ENCODE data around the gene ALDOA.

Gene ALDOA

DNA sequence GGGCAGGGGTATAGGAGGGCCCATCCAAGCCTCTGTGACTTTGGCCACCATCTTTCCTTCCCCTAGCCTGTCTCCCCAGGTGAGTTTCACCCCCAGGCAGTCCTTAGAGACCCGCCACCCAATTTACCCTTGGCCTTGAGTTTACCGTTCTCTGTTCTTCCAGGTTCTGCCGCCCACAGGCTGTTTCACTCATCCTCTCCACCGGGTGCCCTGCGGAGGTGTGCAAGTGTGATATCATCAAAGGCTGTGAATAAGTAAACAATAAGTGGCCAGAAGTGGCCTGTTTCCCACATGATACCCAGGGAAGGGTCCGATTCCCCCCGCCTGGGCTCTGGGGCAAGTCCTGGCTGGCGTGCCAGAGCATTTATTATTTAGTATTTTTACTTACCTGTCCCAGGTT lies 19.4 kb upstream of the ALDOA start:
- no peak for DNase-seq

DNA sequence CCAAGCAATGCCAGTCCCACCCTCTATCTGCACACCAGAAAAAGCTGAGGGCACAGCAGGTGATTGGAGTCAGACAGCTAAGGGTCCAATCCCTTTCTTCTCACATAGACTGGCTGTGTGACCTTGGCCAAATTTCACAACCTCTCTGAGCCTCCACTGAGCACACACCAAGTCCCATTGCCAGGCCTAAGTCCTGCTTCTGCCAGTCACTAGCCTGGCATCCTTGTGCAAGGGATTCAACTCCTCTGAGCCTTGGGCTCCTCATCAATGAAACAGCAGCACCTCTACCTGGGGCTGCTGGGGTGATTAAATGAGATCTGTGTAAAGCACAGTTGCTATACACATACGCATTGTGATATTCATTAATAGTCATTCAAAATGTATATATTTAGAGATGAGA lies 19.0 kb upstream of the ALDOA start:
- no peak for DNase-seq

DNA sequence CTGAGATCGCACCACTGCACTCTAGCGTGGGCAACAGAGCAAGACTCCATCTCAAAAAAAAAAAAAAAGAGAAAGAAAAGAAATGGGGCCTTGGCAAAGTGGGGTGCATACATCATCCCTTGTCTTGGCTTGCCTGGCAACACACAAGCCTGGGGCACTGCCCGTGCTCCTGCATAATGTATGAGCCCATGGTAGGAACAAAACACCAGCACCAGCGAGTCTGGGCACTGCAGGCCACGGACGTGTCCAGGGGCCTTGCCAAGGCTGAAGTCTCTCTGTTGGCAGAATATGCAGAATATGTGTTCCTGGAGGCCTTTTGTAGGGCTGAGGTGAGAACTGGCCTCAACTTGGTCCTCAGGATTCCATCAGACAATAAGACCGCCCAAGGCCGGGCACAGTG lies 15.7 kb upstream of the ALDOA start:
- DNase-seq = no peak

DNA sequence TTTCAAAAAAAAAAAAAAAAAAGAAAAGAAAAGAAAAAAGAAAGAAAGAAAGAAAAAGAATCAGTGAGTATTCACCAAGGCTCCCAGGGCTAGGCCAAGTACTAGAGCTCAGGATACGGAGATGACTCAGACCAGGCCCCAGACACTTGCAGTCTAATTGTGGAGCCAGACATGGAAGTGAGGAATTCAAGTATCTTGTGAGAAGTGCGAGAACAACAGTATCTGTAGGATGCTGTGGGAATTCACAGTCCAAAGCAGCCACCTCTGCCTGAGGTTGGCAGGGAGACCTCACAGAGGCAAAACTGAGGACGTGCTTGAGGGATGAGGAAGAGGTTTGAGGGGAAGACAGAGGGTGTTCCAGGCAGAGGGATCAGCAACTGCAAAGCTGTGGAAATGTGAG lies 14.0 kb upstream of the ALDOA start:
- no peak for DNase-seq

DNA sequence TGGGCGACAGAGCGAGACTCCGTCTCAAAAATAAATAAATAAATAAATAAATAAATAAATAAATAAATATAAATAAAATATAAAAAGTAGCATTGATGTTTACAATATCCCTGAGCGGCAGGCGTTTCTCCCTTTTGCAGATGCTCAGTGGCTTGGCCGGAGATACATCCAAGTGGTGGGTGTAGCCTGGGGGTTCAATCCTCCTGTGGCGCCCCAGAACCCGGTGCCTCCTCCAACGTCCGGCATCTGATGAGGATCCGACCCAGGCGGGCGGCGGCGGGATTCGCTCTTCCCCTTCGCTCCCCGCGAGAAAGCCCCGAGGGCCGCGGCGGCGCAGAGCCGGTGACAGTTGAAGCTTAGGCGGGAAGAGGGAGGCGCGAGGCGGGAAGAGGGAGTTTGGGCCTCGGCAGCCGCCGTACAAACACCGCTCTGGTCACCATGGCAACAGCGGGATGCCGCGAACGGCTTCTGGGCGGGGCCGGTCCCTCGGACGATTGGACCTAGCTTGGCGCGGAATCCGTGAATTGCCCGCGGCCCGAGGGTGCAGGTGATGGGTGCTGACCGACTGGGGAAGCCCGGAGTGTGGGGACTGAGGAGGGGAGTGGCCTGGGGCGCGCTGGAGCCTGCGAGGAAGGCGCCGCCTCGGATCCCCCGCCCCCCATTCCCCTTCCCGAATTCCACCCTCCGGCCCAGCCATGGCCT lies 12.7 kb upstream of the ALDOA start:
- peak; percentile 80 for DNase-seq

DNA sequence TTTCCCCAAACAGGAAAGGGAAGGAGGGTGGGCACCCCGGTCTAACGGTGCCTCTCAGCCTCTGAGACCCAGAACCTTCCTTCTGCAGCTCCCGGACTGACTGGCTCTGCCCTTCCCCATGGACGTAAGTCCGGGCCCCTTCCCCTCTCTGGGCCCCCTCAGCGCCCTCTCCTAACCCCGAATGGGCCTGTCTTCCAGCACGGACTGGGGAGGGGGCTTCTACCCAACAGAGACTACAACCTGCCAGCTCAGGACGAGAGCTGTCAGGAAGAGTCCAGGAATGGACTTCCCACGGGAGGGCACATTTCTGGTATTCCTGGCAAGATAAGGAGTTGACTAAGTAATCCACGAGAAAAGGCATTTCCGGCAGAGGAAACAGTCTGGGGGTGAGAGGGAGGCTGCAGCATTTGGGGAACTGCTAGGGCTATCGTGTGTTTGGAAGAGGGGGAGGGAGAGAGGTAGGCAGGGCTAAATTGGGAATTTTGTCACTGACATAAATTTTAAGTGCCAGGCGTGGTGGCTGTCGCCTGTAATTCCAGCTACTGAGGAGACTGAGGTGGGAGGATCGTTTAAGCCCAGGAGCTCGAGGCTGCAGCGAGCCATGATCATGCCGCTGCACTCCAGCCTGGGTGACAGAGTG lies 12.1 kb upstream of the ALDOA start:
- no peak for DNase-seq

DNA sequence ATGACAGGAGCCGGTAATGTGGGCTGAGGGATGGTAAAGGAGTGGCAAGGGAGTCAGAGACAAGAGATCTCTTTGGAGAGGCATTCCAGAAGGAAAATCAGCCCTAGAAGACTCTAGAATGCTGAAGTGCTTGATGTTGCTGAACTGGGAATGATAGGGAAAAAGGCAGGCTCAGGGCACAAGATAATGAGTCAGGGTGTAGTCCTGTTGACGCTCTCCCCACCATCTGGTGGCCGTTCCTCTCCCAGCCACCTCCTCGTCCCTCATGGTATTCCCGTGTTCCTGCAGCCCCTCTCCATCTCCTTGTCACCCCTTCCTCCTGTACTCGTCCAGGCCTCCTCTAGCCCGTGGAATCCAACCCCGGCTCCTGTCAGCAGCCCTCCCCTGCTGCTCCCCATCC lies 11.1 kb upstream of the ALDOA start:
- no peak for DNase-seq

DNA sequence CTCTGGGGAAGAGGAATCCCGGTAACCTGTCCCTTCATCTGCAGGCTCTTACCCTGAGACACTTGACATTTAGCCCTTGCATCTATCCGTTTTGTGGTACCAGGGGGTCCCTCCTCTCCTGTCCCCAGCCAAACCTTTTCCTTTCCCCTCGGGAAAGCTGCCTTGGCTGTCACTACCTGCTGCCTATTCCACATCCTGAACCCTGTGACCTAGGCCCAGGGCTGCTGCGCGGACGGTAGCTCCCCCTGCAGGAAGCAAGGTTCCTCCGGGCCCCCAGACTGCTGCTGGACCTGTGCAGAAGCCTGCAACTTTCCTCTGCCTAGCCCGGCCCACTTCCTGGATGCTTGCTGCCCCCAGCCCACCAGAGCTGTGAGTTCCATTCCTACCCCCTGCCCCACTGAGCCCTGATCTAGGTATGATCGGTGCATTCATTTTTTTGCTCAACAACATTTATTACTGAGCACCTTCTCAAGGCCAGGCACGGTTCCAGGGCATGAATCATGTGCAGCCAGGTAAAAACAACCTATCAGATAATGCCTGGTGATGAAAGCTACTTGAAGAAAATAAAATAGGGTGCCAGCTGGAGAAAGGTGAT lies 10.5 kb upstream of the ALDOA start:
- DNase-seq = no peak

DNA sequence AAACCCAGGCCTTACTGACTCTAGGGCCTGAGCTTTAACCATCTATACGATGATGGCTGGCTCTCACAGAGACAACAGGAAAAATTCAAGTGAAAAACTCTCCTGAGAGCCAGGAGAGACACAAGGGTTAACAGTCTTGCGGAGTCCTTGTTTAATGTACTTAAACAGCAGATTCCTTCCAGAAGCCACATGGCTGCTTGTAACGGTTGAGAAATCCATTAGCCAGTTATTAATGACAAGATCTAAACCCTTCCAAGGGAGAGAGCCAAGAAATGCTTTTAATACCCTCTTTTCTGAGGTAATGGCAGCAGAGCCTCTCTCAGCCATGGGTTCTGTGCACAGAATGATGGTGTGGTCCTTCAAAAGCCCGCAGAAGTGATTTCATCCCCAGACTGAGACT lies 5.2 kb upstream of the ALDOA start:
- no peak for DNase-seq

DNA sequence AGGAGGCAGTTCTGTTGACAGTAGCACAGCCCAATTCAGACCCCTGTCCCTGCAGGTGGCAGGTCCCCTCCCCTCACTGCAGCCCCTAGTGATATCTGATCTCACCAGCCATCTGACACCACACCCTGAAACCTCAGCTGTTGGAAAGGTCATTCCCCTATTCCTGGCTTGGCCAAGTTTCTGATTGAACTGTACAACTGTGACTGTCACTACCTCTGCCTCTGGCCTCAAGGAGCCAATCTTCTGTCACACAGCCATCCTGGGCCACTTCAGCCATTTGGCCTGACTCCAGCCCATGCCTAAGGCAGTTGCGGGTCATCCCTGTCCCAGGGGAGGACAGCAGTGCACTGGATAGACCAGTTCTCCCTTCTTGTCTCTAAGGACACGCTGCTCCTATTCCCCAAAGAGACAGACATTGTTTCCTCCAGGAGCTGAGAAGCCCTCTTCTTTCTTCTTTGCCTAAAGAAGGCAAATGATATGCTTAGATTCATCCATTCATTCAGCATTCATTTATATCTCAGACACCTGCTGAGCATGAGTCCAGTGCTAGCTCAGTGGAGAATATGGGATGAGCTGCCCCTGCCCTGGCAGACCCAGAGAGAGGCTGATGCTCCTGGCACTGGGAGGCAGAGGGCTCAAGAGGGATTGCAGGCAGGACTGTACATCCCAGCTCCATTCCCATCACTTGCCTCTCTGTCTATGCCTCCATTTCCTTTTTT lies 4.6 kb upstream of the ALDOA start:
- DNase-seq = no peak

DNA sequence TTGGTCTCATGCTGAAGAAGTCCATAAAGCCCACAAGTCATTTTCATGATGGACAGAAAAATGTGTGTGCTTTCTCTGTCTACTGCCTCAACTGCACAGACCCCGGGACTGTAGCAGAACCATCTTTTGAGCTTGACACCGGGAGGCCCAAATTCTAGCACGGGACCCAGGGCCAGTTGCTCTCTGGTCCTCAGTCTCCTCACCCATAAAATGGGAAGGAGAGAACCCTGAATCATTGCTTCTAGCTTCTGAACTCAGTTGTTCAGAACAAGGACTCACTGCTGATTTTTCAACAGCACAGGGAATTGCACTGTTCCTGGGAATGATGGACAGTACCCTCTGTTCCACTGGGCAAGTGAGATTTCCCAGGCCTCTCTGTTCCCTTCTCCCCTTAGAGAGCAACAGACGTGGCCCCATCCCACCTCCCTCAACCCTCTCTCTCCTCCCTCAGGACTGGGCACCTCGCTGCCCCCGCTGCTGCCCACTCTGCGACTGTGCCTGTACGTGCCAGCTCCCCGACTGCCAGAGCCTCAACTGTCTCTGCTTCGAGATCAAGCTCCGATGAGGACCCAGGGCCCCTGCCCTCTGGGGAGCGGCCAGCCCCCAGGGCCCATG lies 2.2 kb upstream of the ALDOA start:
- no peak for DNase-seq

DNA sequence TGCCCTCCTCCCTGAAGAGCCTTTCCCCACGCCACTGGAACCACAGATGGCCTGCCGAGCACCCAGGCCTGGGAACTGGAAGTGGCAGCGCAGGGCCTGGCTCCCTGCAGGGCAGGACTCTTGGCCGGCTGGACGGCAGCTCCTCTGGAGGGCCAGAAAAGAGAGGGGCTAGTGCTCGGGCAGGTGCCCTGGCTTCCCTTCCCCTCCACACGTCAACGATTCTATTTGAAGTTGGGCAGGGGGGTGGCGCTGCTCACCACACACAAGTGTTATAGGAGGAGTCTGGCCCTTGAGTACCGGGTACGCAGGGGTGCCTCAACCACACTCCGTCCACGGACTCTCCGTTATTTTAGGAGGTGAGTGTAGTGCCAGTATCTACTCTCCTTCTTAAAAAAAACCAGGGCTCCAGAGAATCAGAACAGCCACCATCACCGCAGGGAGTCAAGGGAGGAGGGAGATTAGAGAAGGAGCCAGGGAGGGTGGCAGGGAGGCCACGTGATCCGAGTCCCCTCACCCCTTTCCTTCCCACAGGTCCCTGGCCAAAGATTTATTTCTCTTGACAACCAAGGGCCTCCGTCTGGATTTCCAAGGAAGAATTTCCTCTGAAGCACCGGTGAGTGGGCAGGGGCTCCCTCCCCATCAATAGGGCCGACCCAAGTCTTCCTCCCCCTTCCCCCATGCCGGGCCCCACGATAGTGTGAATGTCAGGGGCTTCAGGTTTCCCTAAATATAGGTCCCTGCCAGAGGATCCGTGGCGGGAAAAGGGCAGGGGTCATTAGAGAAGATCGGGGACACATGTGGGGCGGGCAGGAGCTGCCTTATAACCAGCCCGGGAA lies 1.4 kb upstream of the ALDOA start:
- no peak for DNase-seq

DNA sequence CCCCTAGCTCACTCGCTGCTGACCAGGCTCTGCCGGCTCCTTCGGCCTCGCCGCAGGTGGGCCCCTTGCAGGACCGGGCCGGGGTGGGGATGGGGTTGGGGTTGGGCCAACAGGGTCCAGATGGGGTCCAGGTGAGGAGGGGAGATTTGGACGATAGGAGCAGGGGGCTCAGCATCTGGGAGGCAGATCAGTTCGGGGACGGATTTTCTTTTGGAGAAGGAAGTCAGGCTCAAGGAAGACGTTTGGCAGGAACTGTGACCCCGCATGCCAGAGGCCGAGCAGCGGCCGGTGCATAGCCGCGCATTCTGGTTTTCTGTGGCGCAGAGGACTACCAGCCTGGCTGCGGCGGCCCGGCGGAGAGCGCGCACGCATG lies 845 bp upstream of the ALDOA start:
- DNase-seq = no peak

DNA sequence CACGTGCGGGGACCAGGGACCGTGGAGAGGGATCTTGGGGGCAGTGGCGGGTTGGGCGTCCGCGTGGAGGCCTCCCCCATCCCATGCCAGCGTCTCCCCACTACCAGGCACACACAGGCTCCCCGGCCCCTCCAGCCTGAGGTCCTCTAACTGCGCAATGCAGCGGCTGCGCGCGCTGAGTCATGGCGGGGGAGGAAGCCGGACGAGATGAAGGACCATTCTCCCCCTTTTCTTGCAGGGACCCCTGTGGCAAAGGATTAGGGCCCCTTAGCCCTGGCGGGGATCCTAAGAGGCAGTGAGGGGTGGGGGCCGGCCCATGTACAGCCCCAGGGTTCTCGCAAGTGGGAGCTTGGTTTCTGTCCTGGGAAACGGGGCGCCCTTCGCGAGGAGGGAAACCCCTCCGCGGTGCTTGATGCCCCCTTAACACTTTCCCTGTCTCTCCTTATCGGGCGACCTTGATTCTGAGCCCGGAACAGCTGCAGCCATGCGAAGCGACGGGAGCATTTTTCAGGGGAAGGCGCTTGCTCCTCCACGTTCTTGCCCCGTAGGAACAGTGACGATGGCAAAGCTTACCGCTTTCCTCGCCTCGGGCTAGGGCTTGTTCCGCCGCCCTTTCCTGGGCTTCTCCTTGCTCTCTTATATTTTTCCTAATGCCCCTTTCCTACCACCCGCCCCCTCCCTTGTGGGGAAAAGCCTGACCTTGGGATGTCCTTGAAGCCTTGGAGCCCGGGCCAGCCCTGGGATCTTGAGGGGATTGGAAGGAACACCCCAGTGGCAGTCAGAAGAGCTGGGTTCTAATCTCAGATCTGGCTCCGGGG lies 592 bp downstream of the ALDOA start:
- no peak for DNase-seq

DNA sequence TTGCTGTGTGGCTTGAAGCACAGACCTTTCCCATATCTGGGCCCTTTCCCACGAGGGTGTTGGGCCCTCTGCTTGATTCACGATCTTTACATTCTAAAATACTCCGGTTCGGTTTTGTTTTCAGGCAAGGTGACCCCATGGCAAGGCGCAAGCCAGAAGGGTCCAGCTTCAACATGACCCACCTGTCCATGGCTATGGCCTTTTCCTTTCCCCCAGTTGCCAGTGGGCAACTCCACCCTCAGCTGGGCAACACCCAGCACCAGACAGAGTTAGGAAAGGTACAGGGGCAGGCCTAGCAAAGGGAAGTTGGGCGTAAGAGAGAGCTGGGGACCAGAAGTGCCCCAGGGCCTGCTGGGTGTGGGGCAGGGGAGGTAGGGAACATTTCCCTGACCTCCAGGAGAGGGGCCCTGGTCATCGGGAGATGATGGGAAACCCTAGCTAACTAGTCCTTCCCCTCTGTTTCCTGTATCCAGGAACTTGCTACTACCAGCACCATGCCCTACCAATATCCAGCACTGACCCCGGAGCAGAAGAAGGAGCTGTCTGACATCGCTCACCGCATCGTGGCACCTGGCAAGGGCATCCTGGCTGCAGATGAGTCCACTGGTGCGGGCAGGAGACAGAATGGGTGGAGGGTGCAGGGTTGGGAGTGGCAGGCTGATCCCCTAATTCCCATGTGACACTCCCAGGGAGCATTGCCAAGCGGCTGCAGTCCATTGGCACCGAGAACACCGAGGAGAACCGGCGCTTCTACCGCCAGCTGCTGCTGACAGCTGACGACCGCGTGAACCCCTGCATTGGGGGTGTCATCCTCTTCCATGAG lies 1.4 kb downstream of the ALDOA start:
- no peak for DNase-seq

DNA sequence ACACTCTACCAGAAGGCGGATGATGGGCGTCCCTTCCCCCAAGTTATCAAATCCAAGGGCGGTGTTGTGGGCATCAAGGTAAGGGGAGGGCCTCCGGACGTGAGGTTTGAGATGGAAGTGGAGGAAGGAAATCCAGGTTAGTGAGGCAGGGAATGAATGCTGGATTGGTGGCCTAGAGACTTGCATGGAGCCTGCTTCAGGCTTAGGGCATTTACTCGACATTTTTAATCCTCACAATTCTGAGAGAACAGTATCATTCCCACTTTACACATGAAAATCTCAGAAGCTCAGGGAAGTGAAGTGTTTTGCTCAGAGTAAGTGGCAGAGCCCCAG lies 2.0 kb downstream of the ALDOA start:
- no peak for DNase-seq

DNA sequence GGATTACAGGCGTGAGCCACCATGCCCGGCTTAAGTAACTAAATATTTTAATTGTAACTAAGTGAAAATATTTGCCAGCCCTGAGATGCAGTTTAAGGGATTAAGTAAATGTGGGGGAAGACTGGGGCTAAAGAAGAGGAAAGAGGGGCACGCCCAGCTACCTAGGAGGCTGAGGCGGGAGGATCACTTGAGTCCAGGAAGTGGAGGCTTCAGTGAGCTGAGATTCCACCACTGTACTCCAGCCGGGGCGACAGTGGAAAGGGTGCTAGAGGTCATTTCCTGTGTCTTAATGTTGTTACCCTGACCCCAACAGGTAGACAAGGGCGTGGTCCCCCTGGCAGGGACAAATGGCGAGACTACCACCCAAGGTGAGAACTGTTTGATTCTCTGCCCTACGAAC lies 2.8 kb downstream of the ALDOA start:
- DNase-seq = no peak

DNA sequence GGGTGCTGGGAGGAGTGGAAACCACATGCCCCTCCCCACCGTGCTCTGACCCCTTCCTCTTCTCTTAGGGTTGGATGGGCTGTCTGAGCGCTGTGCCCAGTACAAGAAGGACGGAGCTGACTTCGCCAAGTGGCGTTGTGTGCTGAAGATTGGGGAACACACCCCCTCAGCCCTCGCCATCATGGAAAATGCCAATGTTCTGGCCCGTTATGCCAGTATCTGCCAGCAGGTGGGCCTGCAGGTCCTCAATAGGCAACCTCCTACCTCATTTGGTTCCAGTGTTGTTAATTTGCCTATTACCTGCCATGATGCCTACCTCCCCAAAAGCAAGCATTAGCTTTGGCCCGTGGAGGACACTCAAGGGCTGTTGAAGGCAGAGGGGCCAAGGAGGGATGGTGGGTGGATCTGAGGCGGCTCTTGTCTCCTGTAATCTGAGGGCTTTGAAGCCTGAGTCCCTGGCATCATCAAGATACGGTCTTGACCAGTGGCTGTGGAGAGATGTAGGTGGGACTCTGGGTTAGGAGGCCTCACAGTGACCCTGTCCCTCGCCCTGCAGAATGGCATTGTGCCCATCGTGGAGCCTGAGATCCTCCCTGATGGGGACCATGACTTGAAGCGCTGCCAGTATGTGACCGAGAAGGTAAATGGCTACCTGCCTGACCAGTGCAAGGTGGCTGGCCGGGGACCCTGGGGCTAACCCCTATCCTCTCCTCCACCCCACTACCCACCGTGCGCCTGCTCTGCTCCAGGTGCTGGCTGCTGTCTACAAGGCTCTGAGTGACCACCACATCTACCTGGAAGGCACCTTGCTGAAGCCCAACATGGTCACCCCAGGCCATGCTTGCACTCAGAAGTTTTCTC lies 3.4 kb downstream of the ALDOA start:
- DNase-seq = no peak

DNA sequence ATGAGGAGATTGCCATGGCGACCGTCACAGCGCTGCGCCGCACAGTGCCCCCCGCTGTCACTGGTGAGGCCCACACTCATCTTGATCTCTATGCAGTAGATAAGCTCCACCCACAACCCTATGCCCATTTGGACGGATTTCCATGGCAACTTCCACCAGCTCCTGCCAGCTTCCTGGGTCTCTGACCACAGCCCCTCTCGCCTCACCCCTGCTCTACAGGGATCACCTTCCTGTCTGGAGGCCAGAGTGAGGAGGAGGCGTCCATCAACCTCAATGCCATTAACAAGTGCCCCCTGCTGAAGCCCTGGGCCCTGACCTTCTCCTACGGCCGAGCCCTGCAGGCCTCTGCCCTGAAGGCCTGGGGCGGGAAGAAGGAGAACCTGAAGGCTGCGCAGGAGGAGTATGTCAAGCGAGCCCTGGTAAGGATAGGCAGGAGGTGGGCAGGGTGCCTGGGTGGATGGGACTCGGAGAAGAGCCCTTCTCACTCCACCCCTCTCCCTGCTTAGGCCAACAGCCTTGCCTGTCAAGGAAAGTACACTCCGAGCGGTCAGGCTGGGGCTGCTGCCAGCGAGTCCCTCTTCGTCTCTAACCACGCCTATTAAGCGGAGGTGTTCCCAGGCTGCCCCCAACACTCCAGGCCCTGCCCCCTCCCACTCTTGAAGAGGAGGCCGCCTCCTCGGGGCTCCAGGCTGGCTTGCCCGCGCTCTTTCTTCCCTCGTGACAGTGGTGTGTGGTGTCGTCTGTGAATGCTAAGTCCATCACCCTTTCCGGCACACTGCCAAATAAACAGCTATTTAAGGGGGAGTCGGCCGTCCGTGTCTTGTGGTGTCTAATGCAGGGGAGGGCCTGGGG lies 4.3 kb downstream of the ALDOA start:
- no peak for DNase-seq
